GM12878 (cell line): ENCODE results near the gene RCN1. TPM values are rescaled to one million over a fixed set of nuclear protein-coding genes. Genes with fewer than 3 reads are reported as not detected.

Experiments used
- ATAC-seq: fragments of 200-7000 bp; cut with Tn5 transposase; 3 replicates; pipeline ENCODE4 v1.9.1; 2020; ENCODE audit warnings: mild to moderate bottlenecking, moderate library complexity
- BruUV-seq: library from RNA; stranded (reverse); fragments of 400-500 nt; replicated peaks from 2 replicates; lab custom pipeline; 2021; lab: Mats Ljungman, UMichigan
- CTCF ChIA-PET: fragments of 300-600 bp; sonication (Branson Sonifier 250); formaldehyde crosslinking; extraction: SDS; loops from one replicate; lab custom pipeline; 2021; ENCODE audit warnings: inconsistent platforms; lab: Yijun Ruan, JAX
- POLR2A ChIA-PET: fragments of 350-600 bp; formaldehyde crosslinking; extraction: SDS; loops from one replicate; lab custom pipeline; 2021; ENCODE audit warnings: inconsistent platforms; lab: Charles Lee
- RAD21 ChIA-PET: fragments of 300-600 bp; sonication (Branson Sonifier 250); formaldehyde crosslinking; loops from one replicate; lab custom pipeline; 2023; ENCODE audit warnings: antibody characterized with exemption; ENCODE audit not compliant: unreplicated experiment; lab: Charles Lee
- SMC1A ChIA-PET: fragments of 300-600 bp; sonication (Branson Sonifier 250); formaldehyde crosslinking; loops from one replicate; lab custom pipeline; 2023; ENCODE audit not compliant: unreplicated experiment, uncharacterized antibody; lab: Charles Lee
- DNase-seq: peaks from one replicate; pipeline ENCODE4 v3.0.0-alpha.2; 2011; ENCODE audit warnings: low read depth, low spot score
- FAIRE-seq: peaks from 3 replicates; lab custom pipeline; 2011; peaks lifted over from hg19 to GRCh38; lab: Jason Lieb, UNC
- H2AFZ ChIP-seq: 2 replicates; pipeline ENCODE4 v1.6.0; 2011; ENCODE audit warnings: low read depth, low read length, control low read depth; ENCODE audit not compliant: control insufficient read depth
- H3K27ac ChIP-seq: 2 replicates; pipeline ENCODE4 v1.5.1; 2011; ENCODE audit warnings: control low read depth; ENCODE audit not compliant: control insufficient read depth, insufficient read depth
- H3K27me3 ChIP-seq, 2 experiments: replicated peaks in 1 of 2; 2 replicates each; pipeline versions ENCODE4 v1.6.0 to v1.6.1; 2011; ENCODE audit warnings: low read length in 1 of 2; ENCODE audit not compliant: control insufficient read depth in 2 of 2, insufficient read depth in 2 of 2
- H3K36me3 ChIP-seq, 2 experiments: 2 replicates each; pipeline ENCODE4 v1.5.1; 2011; ENCODE audit warnings: low read length in 1 of 2; ENCODE audit not compliant: control insufficient read depth in 2 of 2, insufficient read depth in 2 of 2
- H3K4me1 ChIP-seq: 2 replicates; pipeline ENCODE4 v1.6.1; 2011; ENCODE audit warnings: mild to moderate bottlenecking, low read length, moderate library complexity, mixed read lengths; ENCODE audit not compliant: control insufficient read depth, insufficient read depth
- H3K4me2 ChIP-seq: 2 replicates; pipeline ENCODE4 v1.6.0; 2011; ENCODE audit warnings: control low read depth; ENCODE audit not compliant: control insufficient read depth, insufficient read depth
- H3K4me3 ChIP-seq: fragments of 200-600 bp; sonication (generic); 2 replicates; pipeline ENCODE4 v1.5.1; 2016
- H3K79me2 ChIP-seq: 2 replicates; pipeline ENCODE4 v1.6.0; 2011; ENCODE audit warnings: low read length; ENCODE audit not compliant: control insufficient read depth, insufficient read depth
- H3K9ac ChIP-seq: 2 replicates; pipeline ENCODE4 v1.8.0; 2011; ENCODE audit warnings: low read length, control low read depth, mixed read lengths; ENCODE audit not compliant: control insufficient read depth, insufficient read depth
- H3K9me3 ChIP-seq: replicated peaks from 3 replicates; pipeline ENCODE4 v1.5.1; 2011; ENCODE audit warnings: mild to moderate bottlenecking, low read length; ENCODE audit not compliant: control insufficient read depth, insufficient read depth
- H4K20me1 ChIP-seq: 2 replicates; pipeline ENCODE4 v1.6.0; 2011; ENCODE audit not compliant: control insufficient read depth, insufficient read depth
- CBX5 ChIP-seq: sonication (generic); IDR thresholded peaks from 2 replicates; pipeline ENCODE4 v1.6.1; 2016; ENCODE audit warnings: low read depth, moderate library complexity, mild to moderate bottlenecking, inconsistent platforms
- NR2C2 ChIP-seq: IDR thresholded peaks from 2 replicates; pipeline ENCODE4 v1.6.1; 2011; ENCODE audit warnings: borderline replicate concordance, low read depth; ENCODE audit not compliant: control insufficient read depth, insufficient read length
- RUNX3 ChIP-seq: IDR thresholded peaks from 2 replicates; pipeline ENCODE4 v1.6.1; 2012; ENCODE audit warnings: low read length, inconsistent platforms
- SIN3A ChIP-seq: IDR thresholded peaks from 2 replicates; pipeline ENCODE4 v1.6.1; 2012; ENCODE audit warnings: low read depth, low read length, improper control_type of control experiment
- ZNF274 ChIP-seq: IDR thresholded peaks from one replicate; pipeline ENCODE4 v1.8.0; 2011; ENCODE audit not compliant: insufficient read length, insufficient read depth
- WGBS: methylation state at CpG from one replicate; pipeline ENCODE4 v1.1.6; 2016; ENCODE audit warnings: low lambda C conversion rate; ENCODE audit not compliant: insufficient replicate concordance, insufficient coverage; ENCODE audit errors: missing lambda C conversion rate; 5-methylcytosine and 5-hydroxymethylcytosine counted together
- in situ Hi-C: fragments of 300-500 bp; cut with MboI; formaldehyde crosslinking; loops from 9 replicates; pipeline ENCODE4 v1.14.3; 2018; ENCODE audit warnings: mixed read lengths
- intact Hi-C: fragments of 100-400 bp; cut with micrococcal nuclease; formaldehyde crosslinking; loops from one replicate; pipeline ENCODE4 v1.14.2; 2022; ENCODE audit not compliant: unreplicated experiment
- polyA plus RNA-seq, 11 experiments: library from polyadenylated mRNA; depleted of rRNA in 4 of 11; unstranded in 6 of 11; stranded (reverse) in 5 of 11; fragments of >200 nt; fragmentation: Nextera tagmentation in 4 of 11; fragmentation: Illumina TruSeq in 1 of 11; extraction: Ambion mirVana in 4 of 11; extraction: Trizol in 1 of 11; gene quantifications; 1 replicate in 1 of 11; 2 replicates in 10 of 11; pipeline versions ENCODE4 v1.2.1 to v1.2.3, GENCODE V29; 2011 to 2016; ENCODE audit warnings: inconsistent platforms in 2 of 11, missing spikeins in 2 of 11, low read depth in 1 of 11
- total RNA-seq, 4 experiments: library from RNA; depleted of rRNA in 3 of 4; stranded (reverse); fragments of >200 nt in 3 of 4; fragmentation: Illumina TruSeq in 1 of 4; extraction: Trizol in 1 of 4; gene quantifications; 2 replicates each; pipeline versions ENCODE4 v1.2.1 to v1.2.3, GENCODE V29; 2013 to 2021
- TF ChIP-seq, protein P1 (sequence below): IDR thresholded peaks from 2 replicates; pipeline ENCODE4 v1.6.1; 2012; ENCODE audit warnings: low read depth, low read length, improper control_type of control experiment

RCN1 gene
- total and polyA plus RNA-seq, 10 of the 15 experiments (the other 5 are each of a cell fraction or from before 2014, with no cell fraction given): 17.6 to 76.7 (median 56.4) TPM

DNA sequence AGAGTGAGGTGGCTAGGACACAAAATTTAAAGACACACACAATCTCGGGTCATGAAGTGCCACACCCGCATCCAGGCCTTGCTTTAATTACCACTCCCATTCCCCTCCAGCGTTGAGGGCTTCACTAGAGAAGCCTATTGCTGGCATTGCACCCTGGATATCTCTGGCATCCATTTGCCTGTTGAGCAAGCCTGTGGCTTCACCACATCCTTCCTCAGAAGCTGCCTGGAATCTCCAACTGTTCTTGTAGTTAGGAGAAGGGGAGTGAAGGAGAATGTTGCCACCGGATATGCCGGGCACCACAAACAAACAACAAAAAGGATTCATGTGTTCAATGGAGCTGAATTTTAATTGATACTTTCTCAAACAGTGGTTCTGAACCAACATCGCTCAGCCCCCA, 34.4 kb upstream of the RCN1 start:
- no peaks in the 10 kb centered on the region for H4K20me1 ChIP-seq
- POLR2A ChIA-PET: no interaction called here
- no peaks in the 10 kb centered on the region for H3K27me3 ChIP-seq
- no peak overlapping the region for H3K9ac ChIP-seq
- H3K4me3 ChIP-seq: no peak overlapping the region
- CTCF ChIA-PET: interaction anchor here (1.0 to 9.1 kb wide), 2 partner anchors 23 to 118 kb away, joined by 3 to 306 read pairs; no protein-coding TSS in a partner anchor
- TF ChIP-seq RUNX3 (no peak), NR2C2 (no peak), SIN3A (no peak), ZNF274 (no peak), CBX5 (no peak)
- TF ChIP-seq, protein P1, sequence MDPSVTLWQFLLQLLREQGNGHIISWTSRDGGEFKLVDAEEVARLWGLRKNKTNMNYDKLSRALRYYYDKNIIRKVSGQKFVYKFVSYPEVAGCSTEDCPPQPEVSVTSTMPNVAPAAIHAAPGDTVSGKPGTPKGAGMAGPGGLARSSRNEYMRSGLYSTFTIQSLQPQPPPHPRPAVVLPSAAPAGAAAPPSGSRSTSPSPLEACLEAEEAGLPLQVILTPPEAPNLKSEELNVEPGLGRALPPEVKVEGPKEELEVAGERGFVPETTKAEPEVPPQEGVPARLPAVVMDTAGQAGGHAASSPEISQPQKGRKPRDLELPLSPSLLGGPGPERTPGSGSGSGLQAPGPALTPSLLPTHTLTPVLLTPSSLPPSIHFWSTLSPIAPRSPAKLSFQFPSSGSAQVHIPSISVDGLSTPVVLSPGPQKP: no peak
- no peak overlapping the region for H3K4me2 ChIP-seq
- no peaks in the 10 kb centered on the region for H3K79me2 ChIP-seq
- no peak overlapping the region for H3K27ac ChIP-seq
- DNase-seq (no peak), ATAC-seq (no peak), FAIRE-seq (no peak)
- no peak overlapping the region for H2AFZ ChIP-seq
- 13% methylated on average over 6 of the region's 6 CpGs for WGBS
- H3K9me3 ChIP-seq: no peaks in the 10 kb centered on the region
- no peaks in the 10 kb centered on the region for H3K4me1 ChIP-seq
- RAD21 ChIA-PET: no interaction called here
- SMC1A ChIA-PET: interaction anchor here (9.7 kb wide), 1 partner anchor 119 kb away, joined by 205 read pairs; no protein-coding TSS in a partner anchor
- no peaks in the 10 kb centered on the region for H3K36me3 ChIP-seq
- BruUV-seq: no TSS peak
- intact Hi-C loops: loop anchor here (10.0 kb wide), 1 partner anchor 238 kb away; no protein-coding TSS in a partner anchor
- in situ Hi-C loops: no loop called here
